GM19023 (cell line): ENCODE measurements around the gene REC8.
"Not testable (repeated sequence)": the region's sequence is repeated elsewhere in the genome, so short reads cannot be mapped to it uniquely, and the experiment has no call there.

Experiments used
- ATAC-seq: cut with Tn5 transposase; IDR thresholded peaks from one replicate; pipeline ENCODE4 v1.9.1; 2021; ENCODE audit warnings: mild to moderate bottlenecking, moderate library complexity; ENCODE audit not compliant: unreplicated experiment

REC8 gene

GRCh38 chr14:24198814-24199524, 27.1 kb downstream of the REC8 start:
- ATAC-seq, result no peak

- not testable (repeated sequence) for ATAC-seq
Observed at GRCh38 chr14:24202538-24202937, 30.7 kb downstream of the REC8 start.

GRCh38 chr14:24203249-24203886, 31.5 kb downstream of the REC8 start:
- not testable (repeated sequence) for ATAC-seq

GRCh38 chr14:24204163-24205146, 32.6 kb downstream of the REC8 start:
- ATAC-seq, result no peak

GRCh38 chr14:24206260-24207103, 34.6 kb downstream of the REC8 start:
- no peak for ATAC-seq

DNA sequence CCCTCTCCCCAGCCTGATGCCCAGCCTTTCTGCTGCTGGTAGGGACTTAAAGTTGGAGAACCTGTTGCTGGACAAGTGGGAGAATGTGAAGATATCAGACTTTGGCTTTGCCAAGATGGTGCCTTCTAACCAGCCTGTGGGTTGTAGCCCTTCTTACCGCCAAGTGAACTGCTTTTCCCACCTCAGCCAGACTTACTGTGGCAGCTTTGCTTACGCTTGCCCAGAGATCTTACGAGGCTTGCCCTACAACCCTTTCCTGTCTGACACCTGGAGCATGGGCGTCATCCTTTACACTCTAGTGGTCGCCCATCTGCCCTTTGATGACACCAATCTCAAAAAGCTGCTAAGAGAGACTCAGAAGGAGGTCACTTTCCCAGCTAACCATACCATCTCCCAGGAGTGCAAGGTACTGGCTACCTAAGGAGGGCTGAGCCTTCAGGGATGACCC, 35.2 kb downstream of the REC8 start:
- ATAC-seq, result no peak

DNA sequence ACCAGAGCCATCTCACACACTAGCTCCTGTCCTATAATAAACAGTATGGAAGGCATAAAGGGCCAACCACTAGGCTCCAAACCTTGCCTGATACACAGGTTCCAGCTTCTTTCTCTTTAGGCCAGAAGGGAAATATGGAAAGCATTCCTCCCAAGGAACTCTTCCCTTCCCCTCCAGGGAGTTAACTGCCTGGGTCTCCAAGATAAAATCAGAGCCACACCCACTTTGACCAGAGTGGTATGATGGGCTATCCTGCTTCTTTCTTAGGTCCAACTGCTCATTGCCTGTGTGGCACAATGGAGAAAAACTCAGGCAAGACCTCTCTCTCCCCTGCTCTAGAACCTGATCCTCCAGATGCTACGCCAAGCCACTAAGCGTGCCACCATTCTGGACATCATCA, 35.7 kb downstream of the REC8 start:
- ATAC-seq, result no peak

- no peak for ATAC-seq
Observed at GRCh38 chr14:24211311-24211710, 39.4 kb downstream of the REC8 start.

DNA sequence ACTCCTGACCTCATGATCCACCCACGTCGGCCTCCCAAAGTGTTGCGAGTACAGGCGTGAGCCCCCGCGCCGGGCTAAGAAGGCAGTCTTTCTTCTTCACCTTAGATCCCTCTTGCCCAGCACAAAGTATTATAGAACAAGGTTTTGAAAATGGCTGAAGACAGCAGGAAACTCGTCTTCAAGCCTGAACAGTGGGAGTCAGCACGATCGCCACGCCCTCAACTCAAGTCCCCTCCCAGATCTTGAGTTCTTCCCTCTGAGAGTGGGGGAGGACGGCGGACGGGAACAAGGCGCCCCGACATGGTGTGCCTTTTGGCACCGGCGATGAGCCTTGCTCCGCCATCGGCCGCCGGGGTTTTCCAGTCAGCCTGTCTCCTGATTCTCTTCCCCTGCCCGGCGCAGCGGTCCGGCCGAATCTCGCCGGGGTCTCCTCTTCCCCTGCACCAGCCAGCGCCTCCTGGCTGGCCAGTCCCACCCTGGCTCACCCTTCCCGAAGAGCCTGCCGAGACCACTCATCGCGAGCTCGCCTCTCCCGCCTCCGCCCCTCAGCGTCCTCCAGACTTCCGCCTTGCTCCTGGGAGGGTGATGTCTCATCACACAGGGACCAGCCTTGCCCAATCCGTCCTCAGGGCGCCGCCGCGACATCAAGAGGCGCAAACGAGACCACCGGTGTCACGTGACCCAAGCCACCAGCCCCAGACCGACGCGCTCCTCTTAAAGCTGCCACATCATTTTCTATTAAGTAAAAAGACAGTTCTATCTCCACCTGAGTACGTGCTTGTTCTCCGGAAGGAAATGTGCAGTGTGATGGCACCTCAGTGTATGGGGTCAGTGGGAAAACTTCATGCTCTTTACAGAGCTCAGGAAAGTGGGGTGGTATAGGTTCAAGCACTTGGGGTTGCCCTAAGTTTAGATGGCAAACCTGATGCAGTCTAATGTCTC, 41.3 kb downstream of the REC8 start, which contains the start of gene CHMP4A:
Gene CHMP4A, minus strand, starts transcription at position 565 of the 942 bp plus-strand sequence. Its CDS starts 49 bp downstream, at position 516.
- peak; percentile 74 for ATAC-seq

GRCh38 chr14:24213866-24214662, 42.2 kb downstream of the REC8 start:
- no peak for ATAC-seq

DNA sequence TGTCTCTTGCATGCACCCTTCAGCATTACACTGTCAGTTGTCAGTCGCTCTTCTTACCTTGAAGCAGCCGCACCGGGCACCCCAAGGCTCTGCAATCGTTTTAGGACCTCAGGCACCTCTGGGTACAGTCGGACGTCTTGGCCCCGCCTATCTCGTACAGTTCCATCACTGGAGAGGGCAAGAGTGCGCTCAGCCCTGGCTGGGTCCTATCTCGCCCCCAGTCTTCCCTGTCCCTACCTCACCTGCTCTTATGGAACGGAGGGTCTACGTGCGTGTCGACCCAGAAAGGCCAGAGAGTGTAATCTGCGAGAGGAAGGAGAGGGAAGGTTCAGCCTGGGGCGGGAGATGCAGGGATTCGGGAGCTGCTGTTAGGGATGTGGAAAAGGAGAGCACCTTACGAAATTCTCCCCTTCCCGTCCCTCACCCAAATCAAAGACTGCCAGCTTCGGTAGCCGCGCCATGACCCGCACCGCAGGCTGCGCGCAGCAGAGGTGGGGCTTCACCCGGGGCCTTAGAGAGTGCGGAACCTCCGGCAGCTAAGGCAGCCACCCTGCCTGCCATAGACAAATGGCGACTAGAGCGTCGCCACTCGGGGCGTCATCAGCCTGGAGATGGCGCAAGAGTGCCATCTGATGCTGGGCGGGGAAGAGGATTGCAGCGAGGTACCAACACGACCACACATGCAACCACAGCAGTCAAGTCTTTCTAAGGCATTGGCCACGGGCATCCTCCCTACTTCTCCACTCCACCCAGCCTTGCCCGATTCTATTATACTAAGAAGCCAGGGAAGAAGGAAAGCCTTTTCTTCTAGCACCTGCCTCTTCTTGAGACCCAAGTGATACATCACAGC, 43.8 kb downstream of the REC8 start, which contains the start of gene MDP1:
Gene MDP1, minus strand, starts transcription at position 572 of the 850 bp plus-strand sequence. Its CDS starts 111 bp downstream, at position 461.
- peak; percentile 72 for ATAC-seq

- ATAC-seq, result no peak
Observed at GRCh38 chr14:24216345-24216699, 44.4 kb downstream of the REC8 start.

- ATAC-seq, result not testable (repeated sequence)
Observed at GRCh38 chr14:24216876-24217275, 45.0 kb downstream of the REC8 start.

- ATAC-seq, result no peak
Observed at GRCh38 chr14:24219080-24219479, 47.2 kb downstream of the REC8 start.

GRCh38 chr14:24219521-24219920, 47.6 kb downstream of the REC8 start:
- no peak for ATAC-seq

DNA sequence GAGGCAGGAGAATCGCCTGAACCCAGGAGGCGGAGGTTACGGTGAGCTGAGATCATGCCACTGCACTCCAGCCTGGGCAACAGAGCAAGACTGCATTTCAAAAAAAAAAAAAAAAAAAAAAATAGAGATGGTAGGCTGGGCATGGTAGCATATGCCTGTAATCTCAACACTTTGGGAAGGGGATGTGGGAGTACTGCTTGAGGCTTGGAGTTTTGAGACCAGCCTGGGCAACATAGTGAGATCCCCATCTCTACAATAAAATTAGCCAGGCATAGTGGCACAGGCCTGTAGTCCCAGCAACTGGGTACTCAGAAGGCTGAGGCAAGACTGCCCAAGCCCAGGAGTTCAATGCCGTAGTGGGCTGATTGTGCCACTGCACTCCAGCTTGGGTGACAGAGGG, 51.1 kb downstream of the REC8 start:
- ATAC-seq, result not testable (repeated sequence)

DNA sequence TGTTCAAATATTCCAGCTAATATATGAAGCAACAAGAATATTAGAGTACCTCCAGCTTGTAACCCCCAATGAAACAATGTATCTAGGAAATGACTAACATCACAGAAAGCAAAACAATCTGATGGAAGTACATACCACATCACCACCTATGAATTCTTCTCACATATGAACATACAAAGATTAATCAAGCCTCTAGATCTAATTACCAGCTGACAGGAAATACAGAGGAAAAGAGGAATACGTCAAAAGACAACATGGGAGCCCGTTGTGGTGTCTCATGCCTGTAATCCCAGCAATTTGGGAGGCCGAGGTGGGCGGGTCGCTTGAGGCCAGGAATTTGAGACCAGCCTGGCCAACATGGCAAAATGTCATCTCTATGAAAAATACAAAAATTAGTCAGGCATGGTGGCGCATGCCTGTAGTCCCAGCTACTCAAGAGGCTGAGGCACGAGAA, 52.8 kb downstream of the REC8 start:
- no peak for ATAC-seq
